C4-2B (cell line): ENCODE results near the gene B3GALT5.

Experiments
- ZFX ChIP-seq: fragments of 450-650 bp; IDR thresholded peaks from 2 replicates; pipeline ENCODE4 v1.6.1; 2017
- TF ChIP-seq, protein P1 (sequence below): fragments of 450-650 bp; conservative IDR thresholded peaks from 2 replicates; pipeline ENCODE4 v1.5.1; 2017; ENCODE audit warnings: mild to moderate bottlenecking

DNA sequence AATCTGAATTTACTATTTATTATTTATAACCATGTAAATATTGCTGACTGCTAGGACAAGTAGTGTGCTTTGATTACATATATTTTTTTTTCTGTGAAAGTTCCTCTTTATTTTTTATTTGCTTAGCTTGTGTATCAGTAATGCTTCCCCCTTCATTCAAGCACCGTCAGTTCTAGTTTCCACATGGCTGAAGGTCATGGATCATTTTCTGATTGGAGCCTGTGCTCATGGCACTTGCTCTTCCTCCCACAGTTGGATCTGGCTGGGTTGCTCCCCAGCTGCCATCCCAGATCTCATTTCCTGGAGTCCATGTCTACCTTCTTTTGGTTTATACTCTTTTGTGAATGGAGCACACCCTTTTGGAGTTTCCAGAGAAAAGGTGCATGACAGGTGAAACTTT, 75.3 kb downstream of the B3GALT5 start:
- TF ChIP-seq, protein P1, sequence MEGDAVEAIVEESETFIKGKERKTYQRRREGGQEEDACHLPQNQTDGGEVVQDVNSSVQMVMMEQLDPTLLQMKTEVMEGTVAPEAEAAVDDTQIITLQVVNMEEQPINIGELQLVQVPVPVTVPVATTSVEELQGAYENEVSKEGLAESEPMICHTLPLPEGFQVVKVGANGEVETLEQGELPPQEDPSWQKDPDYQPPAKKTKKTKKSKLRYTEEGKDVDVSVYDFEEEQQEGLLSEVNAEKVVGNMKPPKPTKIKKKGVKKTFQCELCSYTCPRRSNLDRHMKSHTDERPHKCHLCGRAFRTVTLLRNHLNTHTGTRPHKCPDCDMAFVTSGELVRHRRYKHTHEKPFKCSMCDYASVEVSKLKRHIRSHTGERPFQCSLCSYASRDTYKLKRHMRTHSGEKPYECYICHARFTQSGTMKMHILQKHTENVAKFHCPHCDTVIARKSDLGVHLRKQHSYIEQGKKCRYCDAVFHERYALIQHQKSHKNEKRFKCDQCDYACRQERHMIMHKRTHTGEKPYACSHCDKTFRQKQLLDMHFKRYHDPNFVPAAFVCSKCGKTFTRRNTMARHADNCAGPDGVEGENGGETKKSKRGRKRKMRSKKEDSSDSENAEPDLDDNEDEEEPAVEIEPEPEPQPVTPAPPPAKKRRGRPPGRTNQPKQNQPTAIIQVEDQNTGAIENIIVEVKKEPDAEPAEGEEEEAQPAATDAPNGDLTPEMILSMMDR: no peak
- no peak for TF ChIP-seq ZFX
